GM19238 (cell line): ENCODE data around the gene AGBL1.

Experiments
- DNase-seq: peaks from one replicate; pipeline ENCODE4 v3.0.0; 2011; ENCODE audit warnings: low spot score; ENCODE audit not compliant: insufficient read length

The AGBL1 gene

DNA sequence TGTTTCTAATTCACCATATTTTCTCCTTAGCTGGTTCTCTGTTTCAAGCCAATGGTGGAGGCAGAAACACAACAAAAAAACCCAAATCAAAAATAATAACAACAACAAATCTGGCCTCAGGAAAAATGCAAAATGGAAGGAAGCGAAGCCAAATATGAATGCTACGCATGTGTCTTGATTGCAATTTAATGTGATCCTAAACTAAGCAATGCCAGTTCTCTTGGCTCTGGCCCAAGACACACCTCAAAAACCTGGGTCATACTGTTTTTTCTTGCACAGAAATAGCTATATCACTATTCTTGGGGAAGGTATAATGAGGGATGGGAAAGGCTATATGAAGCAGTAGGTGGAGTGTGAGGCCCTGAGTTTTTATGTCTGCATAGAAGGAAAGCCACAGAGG is 724.7 kb downstream of the AGBL1 start:
- DNase-seq = no peak

GRCh38 chr15:86810329-86810728 is 730.7 kb downstream of the AGBL1 start:
- DNase-seq = no peak

DNA sequence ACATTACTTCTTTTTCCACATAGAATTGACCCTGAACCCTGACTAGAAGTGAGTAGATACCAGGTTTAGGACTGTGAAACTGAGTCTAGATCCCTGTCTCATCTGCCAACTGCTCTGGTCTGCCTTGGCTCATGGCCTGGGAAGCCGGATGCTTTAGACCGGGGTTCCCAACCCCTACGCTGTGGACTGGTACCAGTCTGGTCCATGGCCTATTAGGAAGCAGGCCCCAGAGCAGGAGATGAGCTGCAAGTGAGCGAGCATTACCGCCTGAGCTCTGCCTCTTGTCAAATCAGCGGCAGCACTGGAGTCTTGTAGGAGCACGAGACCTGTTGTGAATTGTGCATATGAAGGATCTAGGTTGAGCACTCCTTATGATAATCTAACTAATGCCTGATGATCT is 734.2 kb downstream of the AGBL1 start:
- DNase-seq = no peak

- DNase-seq = no peak
These were observed 749.6 kb downstream of the AGBL1 start for GRCh38 chr15:86829245-86829644.

GRCh38 chr15:86830304-86830703 is 750.6 kb downstream of the AGBL1 start:
- no peak for DNase-seq

DNA sequence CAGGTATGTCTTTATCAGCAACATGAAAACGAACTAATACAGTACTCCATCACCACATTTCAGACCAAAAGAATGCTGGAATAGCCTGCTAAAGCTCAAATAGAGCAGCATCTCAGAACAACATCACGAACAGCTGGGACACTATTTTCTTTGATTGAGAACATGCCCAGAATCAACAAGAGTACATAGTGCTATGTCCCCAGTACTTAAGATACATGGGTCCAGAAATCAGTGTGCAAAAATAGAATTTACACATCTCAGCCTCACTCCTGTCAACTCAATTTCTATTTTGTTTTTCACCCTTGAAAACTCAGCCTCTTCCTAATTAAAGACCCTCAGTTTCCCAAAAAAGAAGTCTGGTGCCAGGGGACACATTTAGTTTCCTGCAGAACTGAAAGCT is 753.9 kb downstream of the AGBL1 start:
- DNase-seq = no peak

GRCh38 chr15:86834115-86834863 is 754.6 kb downstream of the AGBL1 start:
- no peak for DNase-seq

GRCh38 chr15:86837294-86838061 is 757.8 kb downstream of the AGBL1 start:
- DNase-seq = no peak

GRCh38 chr15:86839502-86839901 is 759.8 kb downstream of the AGBL1 start:
- DNase-seq = no peak

- DNase-seq = no peak
These were observed 761.3 kb downstream of the AGBL1 start for GRCh38 chr15:86840996-86841395.

DNA sequence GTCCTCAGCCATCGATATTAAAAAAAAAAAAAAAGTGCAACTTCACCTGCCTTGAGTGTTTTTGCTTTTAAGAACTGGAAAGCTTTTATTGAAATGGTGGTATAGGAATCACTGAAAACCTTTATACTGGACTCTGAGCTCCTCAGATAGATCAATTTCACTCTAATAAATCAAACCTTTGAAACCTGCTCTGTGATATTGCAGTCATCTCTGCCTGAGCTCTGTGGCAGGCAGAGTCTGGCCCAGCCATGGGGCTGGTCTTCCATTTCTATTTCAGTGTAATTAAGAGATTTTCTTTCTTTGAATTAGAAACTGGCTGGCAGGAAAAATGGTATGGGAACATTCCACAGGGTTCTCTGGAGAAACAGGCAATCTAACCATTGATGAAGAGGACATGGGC is 762.5 kb downstream of the AGBL1 start:
- no peak for DNase-seq

- DNase-seq = no peak
These were observed 766.4 kb downstream of the AGBL1 start for GRCh38 chr15:86846036-86846435.

DNA sequence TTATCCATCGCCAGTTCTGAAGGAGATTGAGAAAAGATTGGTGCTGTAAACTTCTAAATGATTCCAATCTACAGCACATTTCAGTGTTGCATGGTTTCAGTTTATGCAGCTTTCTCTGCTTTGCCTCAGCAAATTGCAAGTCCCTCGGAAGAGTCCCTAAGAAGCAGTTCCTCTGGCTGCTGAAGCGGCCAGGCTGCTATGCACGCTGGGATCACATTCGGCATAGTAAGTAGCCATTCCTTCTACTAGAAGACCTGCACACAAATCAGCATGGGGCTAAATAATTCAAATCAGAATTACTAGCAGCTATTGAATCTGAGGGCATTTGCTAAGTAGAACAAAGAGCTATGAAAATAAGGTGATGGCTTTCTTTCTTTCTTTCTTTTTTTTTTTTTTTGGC is 769.5 kb downstream of the AGBL1 start:
- DNase-seq = no peak

DNA sequence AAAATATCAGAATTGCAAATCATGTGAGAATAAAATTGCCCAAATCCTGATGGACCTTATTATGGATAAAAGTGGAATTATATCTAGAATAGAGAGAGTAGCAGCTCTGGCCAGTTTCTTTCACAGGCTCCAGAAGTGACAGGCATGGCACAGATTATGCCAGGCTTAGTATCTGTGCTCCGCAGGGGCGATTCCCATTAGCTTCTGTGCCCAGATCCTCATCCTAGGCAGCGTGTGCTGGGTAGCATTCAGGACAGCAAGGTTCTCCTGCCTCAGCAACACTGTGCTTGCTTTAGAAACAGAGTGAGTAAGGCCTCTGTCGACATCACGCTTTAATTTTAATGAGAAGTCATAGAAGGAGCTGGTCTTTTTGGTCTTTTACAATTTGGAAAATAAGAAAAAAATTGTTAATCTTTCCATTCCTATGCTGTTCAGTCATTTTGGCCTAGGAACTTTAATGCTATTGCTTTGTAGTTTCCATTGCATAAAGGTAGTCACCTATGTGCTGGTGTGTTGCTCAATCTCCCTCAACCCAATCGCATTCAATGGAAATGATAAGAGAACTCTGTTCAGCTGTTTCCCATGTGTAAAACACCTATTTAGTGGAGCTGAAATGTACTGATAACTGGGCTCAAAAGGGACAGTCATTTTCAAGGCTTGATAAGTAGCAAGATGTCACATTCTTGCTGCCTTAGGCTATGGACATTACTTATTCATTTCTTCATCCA is 770.1 kb downstream of the AGBL1 start:
- DNase-seq = no peak

DNA sequence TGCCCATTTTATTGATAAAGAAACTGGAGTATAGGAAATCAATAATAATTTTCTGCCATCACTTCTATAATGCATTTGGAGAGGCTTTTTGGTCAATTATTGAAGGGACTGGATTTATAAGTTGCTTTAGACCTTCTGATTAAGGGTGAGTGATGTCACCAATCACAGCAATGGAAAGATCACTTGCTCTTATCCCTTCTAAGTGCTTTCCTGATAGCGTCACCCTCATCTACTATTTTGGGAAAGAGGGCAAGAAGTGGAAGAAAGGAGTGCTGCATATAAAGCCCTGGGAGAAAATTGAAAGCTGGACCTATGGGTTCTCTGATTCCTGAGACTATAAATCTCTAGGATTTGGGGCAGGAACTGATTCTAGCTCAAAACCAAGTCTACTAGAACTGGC is 771.3 kb downstream of the AGBL1 start:
- no peak for DNase-seq

DNA sequence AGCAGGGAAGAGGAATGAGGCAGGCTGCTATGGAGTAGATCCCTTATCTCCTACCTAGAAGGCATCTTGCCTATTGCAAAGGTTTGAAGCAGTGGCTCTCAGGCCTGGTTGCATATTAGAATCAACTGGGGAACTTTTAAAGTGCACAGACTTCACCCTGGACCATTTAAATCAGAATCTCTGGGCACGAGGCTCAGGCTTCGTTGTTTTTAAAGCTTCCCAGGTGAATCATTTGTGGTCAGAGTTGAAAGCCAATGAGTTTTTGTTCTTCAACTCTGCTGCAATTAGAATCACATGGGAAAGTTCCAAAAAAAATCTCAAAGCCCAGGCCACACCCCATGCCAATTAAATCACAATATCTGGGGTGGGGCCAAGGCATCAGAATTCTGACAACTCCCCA is 773.1 kb downstream of the AGBL1 start:
- DNase-seq = no peak

GRCh38 chr15:86854176-86854575 is 774.5 kb downstream of the AGBL1 start:
- no peak for DNase-seq

GRCh38 chr15:86855307-86856291 is 775.9 kb downstream of the AGBL1 start:
- DNase-seq = no peak

DNA sequence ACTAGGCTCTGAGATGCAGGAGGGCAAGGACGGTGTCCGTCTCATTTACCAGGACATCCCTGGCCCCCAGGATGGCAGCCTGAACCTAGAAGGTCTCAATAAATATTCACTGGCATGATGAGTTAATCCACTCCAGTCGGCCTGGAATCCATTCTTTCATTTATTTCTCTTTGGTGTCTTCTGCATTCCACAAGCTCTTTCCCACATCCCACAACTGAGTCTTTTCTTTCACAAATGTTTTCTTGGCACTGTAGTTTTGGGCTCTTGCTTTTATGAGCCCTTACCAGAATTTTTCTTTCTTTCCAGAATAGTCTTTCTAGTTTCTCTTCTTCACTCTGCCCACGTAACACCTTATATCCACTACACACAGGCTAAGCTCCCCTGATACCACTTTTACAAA is 778.0 kb downstream of the AGBL1 start:
- no peak for DNase-seq

DNA sequence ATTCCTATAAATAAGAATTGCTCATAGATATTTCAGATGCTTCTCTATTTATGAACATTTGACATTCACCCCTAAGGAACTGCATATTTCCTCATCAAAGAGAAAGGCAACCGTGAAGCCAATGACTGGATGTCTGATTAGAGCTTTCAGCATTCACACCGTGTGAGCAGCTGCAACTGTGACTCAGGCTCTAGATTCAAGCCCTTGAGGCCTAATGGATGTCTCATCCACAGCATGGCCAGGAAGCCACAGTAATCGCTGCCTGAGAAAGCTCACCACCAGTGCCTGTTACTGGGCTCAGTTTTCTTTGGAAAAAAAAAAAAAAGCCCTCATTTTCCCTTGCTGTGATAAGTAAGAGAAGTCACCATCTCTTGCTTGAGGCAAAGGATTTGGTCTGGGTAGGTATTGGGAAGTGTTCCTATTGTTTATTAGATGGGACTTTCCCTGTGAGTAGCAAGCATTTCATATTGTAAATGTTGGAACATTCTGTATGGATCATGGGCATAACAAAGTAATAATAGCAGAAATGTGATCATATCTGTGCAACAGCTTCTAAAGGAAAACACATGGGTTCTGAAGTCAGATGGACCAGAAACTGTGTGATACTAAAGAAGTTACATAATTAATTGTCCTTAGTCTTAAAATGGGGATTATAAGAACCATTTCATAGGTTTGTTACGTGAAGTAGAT is 783.7 kb downstream of the AGBL1 start:
- DNase-seq = no peak

DNA sequence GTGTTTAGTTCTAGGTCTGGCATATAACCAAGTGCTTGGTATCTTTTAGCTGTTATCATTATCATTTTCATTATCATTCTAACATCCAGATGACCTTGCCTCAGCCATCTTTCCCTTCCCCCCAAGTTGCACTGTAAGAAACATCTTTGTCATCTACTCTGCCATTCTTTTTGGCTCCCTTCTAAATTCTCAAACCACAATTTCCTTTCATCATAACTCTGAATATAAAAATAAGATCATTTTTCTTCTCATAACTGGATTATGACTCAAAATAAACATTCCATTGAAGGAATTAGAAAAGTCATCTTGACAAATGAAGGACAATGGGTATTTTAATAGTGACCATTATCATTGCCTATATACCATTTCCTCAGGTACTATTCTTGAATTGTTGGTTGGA is 786.2 kb downstream of the AGBL1 start:
- DNase-seq = no peak
